ENCODE data around the gene TNFSF8. TPM values are rescaled to one million over a fixed set of nuclear protein-coding genes. Genes with fewer than 3 reads are reported as not detected.

Gene TNFSF8
- total RNA-seq, 3 donors from 2014 or later, result 1.0 to 1.3 (median 1.0) TPM

DNA sequence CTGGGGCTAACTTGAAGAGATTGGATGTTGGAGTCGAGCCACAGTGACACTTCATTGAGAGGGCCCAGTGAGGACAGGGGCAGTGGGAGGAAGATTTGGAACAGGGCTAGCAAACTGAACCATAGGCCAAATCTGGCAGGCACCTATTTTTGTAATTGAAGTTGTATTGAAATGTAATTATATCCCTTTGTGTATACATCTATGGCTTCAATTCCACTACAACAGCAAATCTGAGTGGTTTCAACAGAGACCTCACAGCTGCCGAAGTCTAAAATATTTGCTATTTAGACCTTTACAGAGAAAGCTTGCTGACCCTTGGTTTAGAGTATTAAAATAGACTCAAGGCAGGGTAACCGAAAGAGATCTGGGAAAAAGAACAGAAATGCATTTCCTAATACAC is 4.7 kb upstream of the TNFSF8 start:
- DNase-seq, result no peak

DNA sequence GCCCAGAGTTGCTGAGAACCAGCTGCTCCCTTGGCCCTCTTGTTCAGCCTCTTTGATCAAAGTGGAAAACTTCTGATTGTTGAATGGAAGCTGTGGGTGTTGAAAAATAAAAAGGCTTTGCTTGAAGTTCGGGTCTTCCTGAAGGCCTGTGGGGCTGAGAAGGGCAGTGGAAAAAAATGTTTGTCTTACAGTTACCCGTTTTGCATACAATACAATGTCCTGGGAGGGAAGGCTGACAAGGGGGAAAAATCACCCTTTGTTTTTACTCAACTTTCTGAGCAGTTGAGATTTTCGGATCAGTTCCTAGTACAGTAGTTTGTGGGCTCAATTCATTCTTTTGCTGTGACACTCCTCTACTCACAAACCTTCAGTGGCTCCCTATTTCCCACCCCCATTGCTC is 2.1 kb upstream of the TNFSF8 start:
- H3K36me3 ChIP-seq (ENCODE audit: low read depth), result no peaks in the 10 kb centered on the region
- TF ChIP-seq, protein P1, sequence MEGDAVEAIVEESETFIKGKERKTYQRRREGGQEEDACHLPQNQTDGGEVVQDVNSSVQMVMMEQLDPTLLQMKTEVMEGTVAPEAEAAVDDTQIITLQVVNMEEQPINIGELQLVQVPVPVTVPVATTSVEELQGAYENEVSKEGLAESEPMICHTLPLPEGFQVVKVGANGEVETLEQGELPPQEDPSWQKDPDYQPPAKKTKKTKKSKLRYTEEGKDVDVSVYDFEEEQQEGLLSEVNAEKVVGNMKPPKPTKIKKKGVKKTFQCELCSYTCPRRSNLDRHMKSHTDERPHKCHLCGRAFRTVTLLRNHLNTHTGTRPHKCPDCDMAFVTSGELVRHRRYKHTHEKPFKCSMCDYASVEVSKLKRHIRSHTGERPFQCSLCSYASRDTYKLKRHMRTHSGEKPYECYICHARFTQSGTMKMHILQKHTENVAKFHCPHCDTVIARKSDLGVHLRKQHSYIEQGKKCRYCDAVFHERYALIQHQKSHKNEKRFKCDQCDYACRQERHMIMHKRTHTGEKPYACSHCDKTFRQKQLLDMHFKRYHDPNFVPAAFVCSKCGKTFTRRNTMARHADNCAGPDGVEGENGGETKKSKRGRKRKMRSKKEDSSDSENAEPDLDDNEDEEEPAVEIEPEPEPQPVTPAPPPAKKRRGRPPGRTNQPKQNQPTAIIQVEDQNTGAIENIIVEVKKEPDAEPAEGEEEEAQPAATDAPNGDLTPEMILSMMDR (IDR thresholded peaks at IDR 0.05), result no peak
- ATAC-seq (no peak), DNase-seq (no peak)
- intact Hi-C loops (cut with DNase I, micrococcal nuclease), result no loop called here
- no peaks in the 10 kb centered on the region for H3K9me3 ChIP-seq
- H3K4me3 ChIP-seq, result no peak overlapping the region
- no peaks in the 10 kb centered on the region for H3K4me1 ChIP-seq (ENCODE audit: low read depth)

More for the DNA sequence above, 4.7 kb upstream of the TNFSF8 start:
- TF ChIP-seq, protein P1 (IDR thresholded peaks at IDR 0.05), result no peak
- H3K4me3 ChIP-seq, result no peak overlapping the region
- H3K9me3 ChIP-seq, result no peaks in the 10 kb centered on the region
- H3K36me3 ChIP-seq (ENCODE audit: low read depth), result no peaks in the 10 kb centered on the region
- H3K4me1 ChIP-seq (ENCODE audit: low read depth), result no peaks in the 10 kb centered on the region
- intact Hi-C loops (cut with DNase I, micrococcal nuclease), result no loop called here
- ATAC-seq, result no peak

DNA sequence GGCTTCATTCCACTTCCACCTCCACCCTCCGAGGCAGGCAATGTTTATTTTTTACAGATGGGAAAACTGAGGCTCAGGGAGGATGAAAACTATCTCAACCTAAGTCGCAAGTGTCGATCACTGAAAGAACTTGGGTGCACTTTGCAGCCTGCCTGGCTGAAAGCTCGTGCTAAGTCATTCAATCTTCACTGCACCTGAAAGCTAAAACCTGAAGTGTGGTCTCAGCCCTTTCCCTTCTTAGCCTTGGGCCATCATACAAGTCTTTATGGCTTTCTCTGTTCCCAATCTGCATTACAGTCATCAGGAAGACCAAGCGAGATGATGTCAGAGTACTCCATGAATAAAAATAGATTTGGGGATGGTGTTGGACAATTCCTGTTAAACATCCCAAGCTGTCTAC is 1.0 kb upstream of the TNFSF8 start:
- no peak for DNase-seq
- TF ChIP-seq, protein P1 (IDR thresholded peaks at IDR 0.05), result no peak
- intact Hi-C loops (cut with DNase I, micrococcal nuclease), result no loop called here
- no peak overlapping the region for H3K4me3 ChIP-seq
- H3K4me1 ChIP-seq (ENCODE audit: low read depth), result no peaks in the 10 kb centered on the region
- no peaks in the 10 kb centered on the region for H3K36me3 ChIP-seq (ENCODE audit: low read depth)
- no peaks in the 10 kb centered on the region for H3K9me3 ChIP-seq
- no peak for ATAC-seq

DNA sequence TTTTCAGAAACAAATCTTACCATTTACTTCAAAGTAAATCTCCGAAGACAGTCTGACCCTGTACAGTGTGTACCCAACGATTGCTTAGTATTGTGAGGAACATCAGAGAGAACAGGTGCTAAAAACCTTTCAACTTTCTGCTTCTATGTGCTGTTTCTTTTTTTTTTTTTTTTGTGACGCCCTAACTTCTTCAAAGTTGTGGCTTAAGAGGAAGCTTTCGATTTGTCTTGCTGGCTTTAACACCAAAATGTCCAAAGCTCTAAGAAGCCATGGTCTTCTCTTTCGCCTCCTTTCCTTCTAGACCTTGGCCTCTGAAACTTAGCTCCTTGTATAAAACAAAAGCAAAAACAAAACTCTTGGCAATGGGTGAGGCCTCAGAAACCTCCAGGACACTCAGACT is 1.2 kb downstream of the TNFSF8 start:
- DNase-seq (no peak), ATAC-seq (peak; percentile 67)
- Histone ChIP-seq H3K9me3 (no peaks in the 10 kb centered on the region), H3K36me3 (ENCODE audit: low read depth) (no peaks in the 10 kb centered on the region), H3K4me1 (ENCODE audit: low read depth) (no peaks in the 10 kb centered on the region), H3K4me3 (no peak overlapping the region)
- intact Hi-C loops (cut with DNase I, micrococcal nuclease), result no loop called here
- TF ChIP-seq, protein P1 (IDR thresholded peaks at IDR 0.05), result no peak

DNA sequence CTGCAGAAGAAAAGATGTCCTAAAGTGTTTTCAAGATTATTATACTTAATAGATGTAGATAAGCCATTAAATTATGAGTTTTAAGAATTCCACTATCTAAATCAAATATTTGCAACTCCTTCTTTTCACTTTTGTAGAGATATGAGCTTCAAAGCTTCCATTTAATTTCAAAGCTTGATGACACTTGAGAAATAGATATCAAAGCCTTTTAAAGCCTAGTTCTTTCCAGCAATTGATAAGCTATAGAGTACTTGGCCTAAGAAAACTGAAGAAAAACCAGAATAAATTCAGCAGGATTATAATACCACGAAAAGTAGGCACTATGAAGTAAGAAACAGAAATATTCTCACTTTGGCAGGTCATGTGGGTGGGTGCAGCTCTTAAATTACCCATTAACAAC is 1.7 kb downstream of the TNFSF8 start:
- DNase-seq (no peak), ATAC-seq (no peak)
- TF ChIP-seq, protein P1 (IDR thresholded peaks at IDR 0.05), result no peak
- Histone ChIP-seq H3K4me3 (no peak overlapping the region), H3K36me3 (ENCODE audit: low read depth) (no peaks in the 10 kb centered on the region), H3K4me1 (ENCODE audit: low read depth) (no peaks in the 10 kb centered on the region), H3K9me3 (no peaks in the 10 kb centered on the region)
- intact Hi-C loops (cut with DNase I, micrococcal nuclease), result no loop called here

DNA sequence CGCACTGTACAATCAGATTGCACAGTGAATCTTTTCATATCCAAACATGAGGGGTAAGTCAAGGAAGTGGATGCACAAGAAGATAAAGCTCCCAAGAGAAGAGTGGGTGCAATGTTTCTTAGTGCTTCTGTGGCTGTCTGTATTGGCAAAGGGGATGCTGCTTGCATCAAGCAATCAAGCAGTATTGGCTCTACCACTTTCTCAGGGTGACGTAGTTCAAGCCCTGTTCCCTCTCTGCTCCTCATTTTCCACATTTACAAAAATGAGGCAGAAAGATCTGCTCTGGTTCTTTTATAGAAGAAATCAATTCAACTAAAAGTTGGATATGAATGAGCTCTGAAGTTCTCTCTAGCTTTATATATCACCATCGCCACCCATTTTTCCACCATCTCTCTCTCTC is 2.3 kb downstream of the TNFSF8 start:
- intact Hi-C loops (cut with DNase I, micrococcal nuclease), result no loop called here
- no peaks in the 10 kb centered on the region for H3K9me3 ChIP-seq
- TF ChIP-seq, protein P1 (IDR thresholded peaks at IDR 0.05), result no peak
- no peak overlapping the region for H3K4me3 ChIP-seq
- no peak for DNase-seq
- H3K4me1 ChIP-seq (ENCODE audit: low read depth), result no peaks in the 10 kb centered on the region
- no peaks in the 10 kb centered on the region for H3K36me3 ChIP-seq (ENCODE audit: low read depth)
- ATAC-seq, result no peak
